ENCODE data around the gene CNOT3. TPM values are rescaled to one million over a fixed set of nuclear protein-coding genes. Genes with fewer than 3 reads are reported as not detected.
"Not testable (repeated sequence)": the region's sequence is repeated elsewhere in the genome, so short reads cannot be mapped to it uniquely, and the experiment has no call there.

CNOT3 gene
- 74.2 TPM for polyA plus RNA-seq (2012; ENCODE audit: insufficient read depth, insufficient read length)

GRCh38 chr19:54137699-54138488, at the start of gene CNOT3:
CNOT3 (plus strand) TSS chr19:54137762; CDS start chr19:54142979, 5,217 bp downstream.
- peak within 1 kb of the TSS; percentile 66 for H3K4me3 ChIP-seq (ENCODE audit: low read length)
- no peak for DNase-seq (ENCODE audit: low read depth, low spot score)

DNA sequence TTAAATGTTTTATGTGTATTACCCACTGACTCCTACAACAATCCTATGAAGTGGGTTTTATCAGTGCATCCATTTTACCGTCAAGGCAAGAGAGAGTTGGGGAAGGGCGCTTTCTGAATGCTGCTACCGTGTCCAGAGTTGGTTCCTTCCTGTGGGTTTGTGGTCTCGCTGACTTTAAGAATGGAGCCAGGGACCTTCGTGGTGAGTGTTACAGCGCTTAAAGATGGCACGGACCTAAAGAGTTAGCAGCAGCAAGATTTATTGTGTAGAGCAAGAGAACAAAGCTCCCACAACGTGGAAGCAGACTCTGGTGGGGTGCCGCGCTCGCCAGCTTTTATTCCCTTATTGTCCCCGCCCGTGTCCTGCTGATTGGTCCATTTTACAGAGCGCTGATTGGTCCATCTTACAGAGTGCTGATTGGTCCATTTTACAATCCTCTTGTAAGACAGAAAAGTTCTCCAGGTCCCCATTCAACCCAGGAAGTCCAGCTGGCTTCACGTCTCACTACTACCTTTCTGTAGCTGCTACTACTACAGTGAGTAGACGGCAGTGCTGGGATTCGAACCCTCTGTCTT, 43.0 kb upstream of the CNOT3 start:
- no peak for DNase-seq (ENCODE audit: low read depth, low spot score)
- no peak overlapping the region for H3K4me3 ChIP-seq (ENCODE audit: low read length)

- H3K4me3 ChIP-seq (ENCODE audit: low read length): no peak overlapping the region; the same call in 1 of the 2 replicates
- DNase-seq (ENCODE audit: low read depth, low spot score): no peak
Observed at GRCh38 chr19:54095136-54095858, 42.3 kb upstream of the CNOT3 start.

DNA sequence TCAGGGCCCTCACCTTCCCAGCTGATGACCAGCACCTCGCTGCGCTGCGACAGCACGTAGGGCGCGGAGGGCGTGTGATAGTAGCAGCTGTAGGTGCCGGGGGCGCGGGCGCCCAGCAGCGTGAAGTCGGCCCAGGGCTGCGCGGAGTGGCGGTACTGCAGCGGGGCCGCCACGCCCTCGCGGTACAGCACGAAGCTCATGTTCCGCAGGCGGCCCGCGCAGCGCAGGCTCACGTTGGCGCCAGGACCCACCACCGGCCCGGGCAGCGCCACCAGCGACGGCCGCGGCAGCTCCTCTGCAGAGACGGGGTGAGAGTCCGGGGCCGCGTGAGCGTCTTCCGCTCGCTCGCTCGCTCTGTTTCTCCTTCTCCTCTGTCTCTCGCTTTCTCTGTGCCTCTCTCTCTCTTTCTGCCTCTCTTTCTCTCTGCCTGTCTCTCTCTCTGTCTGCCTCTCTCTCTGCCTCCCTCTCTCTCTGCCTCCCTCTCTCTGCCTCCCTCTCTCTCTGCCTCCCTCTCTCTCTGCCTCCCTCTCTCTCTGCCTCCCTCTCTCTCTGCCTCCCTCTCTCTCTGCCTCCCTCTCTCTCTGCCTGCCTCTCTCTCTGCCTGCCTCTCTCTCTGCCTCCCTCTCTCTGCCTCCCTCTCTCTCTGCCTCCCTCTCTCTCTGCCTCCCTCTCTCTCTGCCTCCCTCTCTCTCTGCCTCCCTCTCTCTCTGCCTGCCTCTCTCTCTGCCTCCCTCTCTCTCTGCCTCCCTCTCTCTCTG, 41.5 kb upstream of the CNOT3 start:
- H3K4me3 ChIP-seq (ENCODE audit: low read length): peak overlapping the region; percentile 2; the same call in 1 of the 2 replicates
- DNase-seq (ENCODE audit: low read depth, low spot score): not testable (repeated sequence)

GRCh38 chr19:54096617-54097106, 40.9 kb upstream of the CNOT3 start:
- peak; percentile 35 for DNase-seq (ENCODE audit: low read depth, low spot score)
- H3K4me3 ChIP-seq (ENCODE audit: low read length): no peak overlapping the region

GRCh38 chr19:54099190-54099902, 38.2 kb upstream of the CNOT3 start:
- no peak overlapping the region for H3K4me3 ChIP-seq (ENCODE audit: low read length)
- DNase-seq (ENCODE audit: low read depth, low spot score): no peak

DNA sequence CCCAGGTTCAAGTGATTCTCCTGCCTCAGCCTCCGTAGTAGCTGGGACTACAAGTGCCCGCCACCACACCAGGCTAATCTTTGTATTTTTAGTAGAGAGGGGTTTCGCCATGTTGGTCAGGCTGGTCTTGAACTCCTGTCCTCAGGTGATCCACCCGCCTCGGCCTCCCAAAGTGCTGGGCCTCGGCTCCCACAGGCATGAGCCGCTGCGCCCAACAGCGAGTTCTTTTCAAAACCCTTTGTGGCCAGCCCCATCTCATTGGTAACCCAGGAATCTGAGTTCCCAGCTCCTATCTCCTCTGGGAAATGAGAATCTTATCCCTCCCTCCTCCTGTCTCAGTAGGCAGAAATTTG, 37.7 kb upstream of the CNOT3 start:
- H3K4me3 ChIP-seq (ENCODE audit: low read length); DNase-seq (ENCODE audit: low read depth, low spot score): not testable (repeated sequence)

GRCh38 chr19:54100561-54100960, 37.0 kb upstream of the CNOT3 start, which contains the start of gene OSCAR:
OSCAR (minus strand) TSS chr19:54100803; CDS start chr19:54100792, 11 bp downstream.
- no peak within 1 kb of the TSS for H3K4me3 ChIP-seq (ENCODE audit: low read length)
- no peak for DNase-seq (ENCODE audit: low read depth, low spot score)

GRCh38 chr19:54102421-54103169, 35.0 kb upstream of the CNOT3 start, which contains the start of gene NDUFA3:
NDUFA3 (plus strand) TSS chr19:54102855; CDS start chr19:54102879, 24 bp downstream.
- peak; percentile 98 for DNase-seq (ENCODE audit: low read depth, low spot score)
- H3K4me3 ChIP-seq (ENCODE audit: low read length): peak within 1 kb of the TSS; percentile 96

- no peak for DNase-seq (ENCODE audit: low read depth, low spot score)
- H3K4me3 ChIP-seq (ENCODE audit: low read length): no peak overlapping the region
Observed at GRCh38 chr19:54104998-54105715, 32.4 kb upstream of the CNOT3 start.

DNA sequence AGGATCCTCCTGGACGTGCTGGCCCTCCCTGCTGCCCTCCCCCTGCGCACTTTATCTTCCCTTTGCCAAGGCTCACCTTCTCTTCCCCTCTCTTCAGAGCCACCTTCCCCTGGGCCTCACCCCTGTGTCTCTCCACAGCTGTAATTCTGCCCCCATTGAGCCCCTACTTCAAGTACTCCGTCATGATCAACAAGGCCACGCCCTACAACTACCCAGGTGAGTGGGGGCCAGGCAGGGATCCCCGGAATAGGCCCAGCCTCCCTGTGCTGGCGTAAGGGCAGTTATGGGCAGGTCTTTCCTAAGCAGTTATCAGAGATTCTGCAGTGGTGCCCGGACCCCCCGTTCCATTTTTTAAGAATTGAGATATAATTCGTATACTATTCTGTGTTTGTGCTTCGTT, 31.8 kb upstream of the CNOT3 start:
- H3K4me3 ChIP-seq (ENCODE audit: low read length): no peak overlapping the region
- no peak for DNase-seq (ENCODE audit: low read depth, low spot score)

- DNase-seq (ENCODE audit: low read depth, low spot score): no peak
- H3K4me3 ChIP-seq (ENCODE audit: low read length): no peak overlapping the region
Observed at GRCh38 chr19:54106716-54107115, 30.8 kb upstream of the CNOT3 start.

DNA sequence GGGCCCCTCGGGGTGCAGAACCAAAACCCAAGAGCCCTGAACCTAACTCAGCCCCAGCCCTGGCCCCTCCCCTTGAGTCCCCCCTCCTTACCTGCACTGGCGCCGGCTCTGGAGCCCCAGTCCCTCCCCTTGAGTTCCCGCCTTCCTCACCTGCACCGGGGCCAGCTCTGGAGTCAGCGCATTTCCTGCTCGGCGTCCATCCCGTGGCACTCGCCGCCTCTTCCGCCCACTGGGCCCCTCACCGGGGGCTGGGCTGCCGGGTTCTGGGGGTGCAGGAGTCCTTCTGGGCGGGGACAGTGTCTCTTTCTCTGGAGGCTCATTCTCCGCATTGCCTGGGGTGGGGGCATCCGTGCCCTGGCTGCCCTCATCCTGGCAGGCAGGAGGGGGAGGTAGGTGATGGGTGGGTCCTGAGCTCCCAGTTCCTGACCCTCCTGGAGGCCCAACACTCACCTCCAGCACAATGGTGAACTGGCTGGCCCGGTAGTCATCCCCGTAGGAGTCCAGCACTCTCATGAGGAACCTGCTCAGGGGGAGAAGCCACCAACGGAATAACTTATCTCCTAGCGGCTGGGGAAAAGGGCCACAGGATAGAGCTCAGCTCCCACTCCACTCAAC, 29.6 kb upstream of the CNOT3 start:
- no peak overlapping the region for H3K4me3 ChIP-seq (ENCODE audit: low read length)
- DNase-seq (ENCODE audit: low read depth, low spot score): no peak

GRCh38 chr19:54108496-54108895, 29.1 kb upstream of the CNOT3 start:
- DNase-seq (ENCODE audit: low read depth, low spot score): no peak
- no peak overlapping the region for H3K4me3 ChIP-seq (ENCODE audit: low read length)

DNA sequence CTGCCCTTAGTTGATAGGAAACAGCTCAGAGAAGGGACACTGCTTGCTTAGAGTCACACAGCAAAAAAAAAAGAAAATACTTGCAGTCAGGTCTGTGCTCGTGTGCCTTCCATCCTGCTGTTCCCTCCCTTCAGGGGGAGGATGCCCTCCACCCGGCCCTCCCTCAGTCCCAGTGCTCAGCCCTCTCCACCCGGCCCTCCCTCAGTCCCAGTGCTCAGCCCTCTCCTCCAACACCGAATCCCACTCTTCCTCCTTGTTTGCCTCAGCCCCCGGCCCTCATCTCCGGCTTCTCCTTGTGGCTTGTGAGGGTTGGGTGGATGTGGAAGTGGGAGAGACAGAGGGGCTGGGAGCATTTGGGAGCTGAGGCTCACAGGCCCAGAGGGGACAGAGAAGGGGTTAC, 27.9 kb upstream of the CNOT3 start:
- no peak overlapping the region for H3K4me3 ChIP-seq (ENCODE audit: low read length)
- DNase-seq (ENCODE audit: low read depth, low spot score): no peak

DNA sequence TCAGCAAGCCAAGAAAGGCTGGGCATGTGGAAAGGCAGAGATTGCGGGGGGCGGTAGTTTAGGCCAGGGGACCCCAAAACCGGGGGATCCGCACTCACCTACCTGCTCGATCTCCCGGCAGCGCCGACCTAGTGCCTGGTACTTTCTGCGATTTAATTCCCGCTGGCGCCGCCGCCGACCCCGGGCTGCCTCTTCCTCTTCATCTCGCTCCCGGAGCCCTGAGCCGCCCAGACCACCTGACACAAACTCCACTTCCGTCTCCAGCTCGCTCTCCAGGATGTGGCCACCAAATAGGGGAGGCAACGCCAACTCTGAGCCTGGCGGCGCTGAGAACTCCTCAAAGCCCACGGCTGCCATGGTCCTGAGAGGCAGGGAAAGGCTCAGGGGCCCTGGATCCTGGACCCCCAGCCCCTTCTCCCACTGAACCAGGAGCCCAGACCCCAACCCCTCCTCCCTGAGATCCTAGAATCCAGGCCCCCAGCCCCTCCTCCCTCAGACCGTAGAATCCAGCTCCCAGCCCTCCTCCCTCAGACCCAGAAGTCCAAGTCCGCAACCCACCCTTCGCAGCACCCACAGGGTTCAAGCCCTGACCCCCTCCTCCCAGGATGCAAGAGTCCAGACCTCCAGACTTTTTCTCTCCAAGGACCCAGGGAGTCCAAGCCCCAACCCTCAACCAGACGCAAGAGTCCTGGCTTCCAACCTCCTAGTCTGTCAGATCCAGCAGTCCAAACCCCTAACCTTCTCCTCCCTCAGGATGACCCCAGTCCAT, 23.0 kb upstream of the CNOT3 start:
- peak; percentile 74 for DNase-seq (ENCODE audit: low read depth, low spot score)
- H3K4me3 ChIP-seq (ENCODE audit: low read length): peak overlapping the region; percentile 100
